HG03575 (cell line): ENCODE results near the gene PRR5.
"Not testable (repeated sequence)": the region's sequence is repeated elsewhere in the genome, so short reads cannot be mapped to it uniquely, and the experiment has no call there.

Experiments used
- ATAC-seq: cut with Tn5 transposase; IDR thresholded peaks from one replicate; pipeline ENCODE4 v1.9.1; 2021; ENCODE audit not compliant: unreplicated experiment, insufficient number of reproducible peaks, low FRiP score; ENCODE audit errors: extremely low read depth

Gene PRR5

GRCh38 chr22:44670220-44670988 is 31.6 kb upstream of the PRR5 start:
- ATAC-seq = no peak

- no peak for ATAC-seq
Observed at GRCh38 chr22:44671742-44672141, 30.3 kb upstream of the PRR5 start.

- no peak for ATAC-seq
Observed at GRCh38 chr22:44672632-44673031, 29.4 kb upstream of the PRR5 start.

- no peak for ATAC-seq
Observed at GRCh38 chr22:44673406-44673805, 28.6 kb upstream of the PRR5 start.

- not testable (repeated sequence) for ATAC-seq
Observed at GRCh38 chr22:44676066-44676440, 26.0 kb upstream of the PRR5 start.

- ATAC-seq = no peak
Observed at GRCh38 chr22:44676441-44677352, 25.3 kb upstream of the PRR5 start.

- ATAC-seq = no peak
Observed at GRCh38 chr22:44677353-44677840, 24.6 kb upstream of the PRR5 start.

GRCh38 chr22:44677871-44678555 is 24.0 kb upstream of the PRR5 start:
- no peak for ATAC-seq

- ATAC-seq = no peak
Observed at GRCh38 chr22:44678556-44679305, 23.3 kb upstream of the PRR5 start.

- not testable (repeated sequence) for ATAC-seq
Observed at GRCh38 chr22:44679306-44679647, 22.7 kb upstream of the PRR5 start.

- no peak for ATAC-seq
Observed at GRCh38 chr22:44680058-44680457, 21.9 kb upstream of the PRR5 start.

- ATAC-seq = no peak
Observed at GRCh38 chr22:44680481-44680894, 21.5 kb upstream of the PRR5 start.

GRCh38 chr22:44682556-44683168 is 19.3 kb upstream of the PRR5 start:
- no peak for ATAC-seq

- no peak for ATAC-seq
Observed at GRCh38 chr22:44683237-44683636, 18.8 kb upstream of the PRR5 start.

GRCh38 chr22:44683881-44684280 is 18.1 kb upstream of the PRR5 start:
- ATAC-seq = no peak

GRCh38 chr22:44684506-44685383 is 17.3 kb upstream of the PRR5 start:
- no peak for ATAC-seq

GRCh38 chr22:44685384-44686056 is 16.5 kb upstream of the PRR5 start:
- ATAC-seq = no peak
